ENCODE measurements around the gene ABCB1. TPM values are rescaled to one million over a fixed set of nuclear protein-coding genes. Genes with fewer than 3 reads are reported as not detected.

Gene ABCB1
- total and polyA plus RNA-seq, 2 of the 8 experiments (the other 6 are each of a cell fraction or from before 2014, with no cell fraction given) = 0.51 to 1.2 TPM

DNA sequence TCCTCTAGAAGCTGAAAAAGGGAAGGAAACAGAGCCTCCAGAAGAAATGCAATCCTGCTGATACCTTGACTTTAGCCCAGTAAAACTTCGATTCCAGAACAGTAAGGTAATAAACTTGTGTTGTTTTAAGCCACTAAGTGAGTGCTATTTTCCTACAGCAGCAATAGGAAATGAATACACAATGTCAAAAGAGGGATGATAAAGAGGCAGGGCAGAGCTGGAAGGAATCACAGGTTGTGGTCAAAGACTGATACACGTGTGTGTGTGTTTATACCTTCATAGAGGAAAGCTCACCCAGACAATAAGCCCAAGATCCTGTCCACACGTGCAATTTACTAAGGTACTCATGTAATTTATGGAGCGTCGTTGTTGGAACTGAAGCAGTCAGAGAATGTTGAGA, 9.5 kb downstream of the ABCB1 start:
- DNase-seq (ENCODE audit: low read depth in 1 of 2, low spot score in 2 of 2) (no peak), FAIRE-seq (no peak)
- Histone ChIP-seq H2BK120ac (replicated peaks; ENCODE audit: low read depth, low read length) (no peak overlapping the region), H3K23ac (ENCODE audit: insufficient read length) (no peak overlapping the region), H3K4me2 (ENCODE audit: insufficient read depth in 1 of 2, low read depth in 2 of 2, low read length in 2 of 2) (no peak overlapping the region), H2AFZ (ENCODE audit: low read length) (no peak overlapping the region), H3K23me2 (ENCODE audit: low read depth, low read length) (no peaks in the 10 kb centered on the region), H2BK5ac (ENCODE audit: low read depth, low read length) (no peak overlapping the region), H3K9ac (replicated peaks in 1 of 4; ENCODE audit: extremely low read depth in 1 of 4, low read depth in 3 of 4, low read length in 3 of 4) (no peak overlapping the region), H3K18ac (ENCODE audit: extremely low read depth, low read length) (no peak overlapping the region), H3K14ac (ENCODE audit: insufficient read length) (no peak overlapping the region), H3K36me3 (ENCODE audit: control insufficient read depth in 2 of 4, insufficient read depth in 4 of 4, low read length in 3 of 4) (no peaks in the 10 kb centered on the region), H4K91ac (replicated peaks; ENCODE audit: insufficient read length, low read length) (no peak overlapping the region), H3K4me3 (ENCODE audit: extremely low read depth in 1 of 4, insufficient read depth in 2 of 4, low read depth in 3 of 4, low read length in 4 of 4) (no peak overlapping the region), H2AK5ac (ENCODE audit: low read depth, low read length) (no peak overlapping the region), H2BK12ac (ENCODE audit: low read depth, low read length) (no peak overlapping the region), H3K9me3 (ENCODE audit: insufficient read depth in 2 of 2, low read depth in 1 of 2, low read length in 1 of 2) (no peaks in the 10 kb centered on the region), H3K4me1 (replicated peaks in 1 of 4; ENCODE audit: control insufficient read depth in 3 of 4, insufficient read depth in 4 of 4, low read length in 3 of 4) (no peaks in the 10 kb centered on the region), H4K20me1 (replicated peaks in 1 of 2; ENCODE audit: control insufficient read depth in 1 of 2, insufficient read depth in 2 of 2, low read length in 2 of 2) (no peaks in the 10 kb centered on the region), H4K5ac (ENCODE audit: insufficient read length, low read depth, low read length) (no peak overlapping the region), H2BK20ac (ENCODE audit: low read length) (no peak overlapping the region), H3K4ac (replicated peaks; ENCODE audit: insufficient read length, low read depth, low read length) (no peak overlapping the region), H3K79me2 (ENCODE audit: control insufficient read depth in 1 of 2, insufficient read depth in 2 of 2, low read length in 2 of 2) (no peaks in the 10 kb centered on the region), H3K27me3 (replicated peaks in 1 of 4; ENCODE audit: control insufficient read depth in 3 of 4, extremely low read depth in 1 of 4, insufficient read depth in 3 of 4, low read length in 3 of 4) (no peaks in the 10 kb centered on the region), H3K79me1 (ENCODE audit: low read depth, low read length) (no peaks in the 10 kb centered on the region), H2BK15ac (ENCODE audit: low read length) (no peak overlapping the region), H4K8ac (ENCODE audit: extremely low read depth, insufficient read depth, low read length) (no peak overlapping the region), H3K27ac (ENCODE audit: low read depth, low read length) (no peak overlapping the region), H3K56ac (replicated peaks; ENCODE audit: insufficient read length, low read depth, low read length) (no peak overlapping the region)
- WGBS, 2 experiments (ENCODE audit: extremely low coverage in 1 of 2, insufficient coverage in 1 of 2, insufficient read length in 1 of 2, insufficient replicate concordance in 2 of 2, low coverage in 1 of 2, low lambda C conversion rate in 2 of 2, missing lambda C conversion rate in 1 of 2) = 89% methylated on average over 5 of the region's 5 CpGs; no CpG with 5 or more reads in 1 of the 2 experiments
- CTCF ChIA-PET (ENCODE audit: partially characterized antibody) = no interaction called here
- POLR2A ChIA-PET (ENCODE audit: partially characterized antibody) = no interaction called here
- no peak for TF ChIP-seq ATF2 (IDR thresholded peaks at IDR 0.05; ENCODE audit: low read length)
- no peak for TF ChIP-seq BRCA1 (IDR thresholded peaks at IDR 0.05; ENCODE audit: low read depth, low read length)
- no peak for TF ChIP-seq RAD21 (IDR thresholded peaks at IDR 0.05 in 1 of 2, conservative IDR thresholded peaks at IDR 0.05 in 1 of 2; ENCODE audit: low read depth in 2 of 2, low read length in 2 of 2)
- no peak for TF ChIP-seq SIX5 (IDR thresholded peaks at IDR 0.05; ENCODE audit: low read depth, low read length)
- TF ChIP-seq, protein P1, sequence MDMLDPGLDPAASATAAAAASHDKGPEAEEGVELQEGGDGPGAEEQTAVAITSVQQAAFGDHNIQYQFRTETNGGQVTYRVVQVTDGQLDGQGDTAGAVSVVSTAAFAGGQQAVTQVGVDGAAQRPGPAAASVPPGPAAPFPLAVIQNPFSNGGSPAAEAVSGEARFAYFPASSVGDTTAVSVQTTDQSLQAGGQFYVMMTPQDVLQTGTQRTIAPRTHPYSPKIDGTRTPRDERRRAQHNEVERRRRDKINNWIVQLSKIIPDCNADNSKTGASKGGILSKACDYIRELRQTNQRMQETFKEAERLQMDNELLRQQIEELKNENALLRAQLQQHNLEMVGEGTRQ (IDR thresholded peaks at IDR 0.05; ENCODE audit: low read length) = no peak
- no peak for TF ChIP-seq FOSL1 (IDR thresholded peaks at IDR 0.05; ENCODE audit: insufficient read depth, low read depth, low read length)
- TF ChIP-seq HDAC2 (IDR thresholded peaks at IDR 0.05; ENCODE audit: borderline replicate concordance in 1 of 2, low read depth in 2 of 2, low read length in 2 of 2) = no peak
- no peak for TF ChIP-seq EP300 (IDR thresholded peaks at IDR 0.05; ENCODE audit: borderline replicate concordance in 1 of 2, low read depth in 2 of 2, low read length in 2 of 2)
- TF ChIP-seq JUND (IDR thresholded peaks at IDR 0.05; ENCODE audit: low read length) = no peak
- no peak for TF ChIP-seq HDAC6 (IDR thresholded peaks at IDR 0.05; ENCODE audit: low read depth, low read length)
- TF ChIP-seq RXRA (IDR thresholded peaks at IDR 0.05; ENCODE audit: insufficient read depth, low read depth, low read length) = no peak
